HepG2 (cell line): Measurements from ENCODE around the gene NOL4L. TPM values are rescaled to one million over a fixed set of nuclear protein-coding genes. Genes with fewer than 3 reads are reported as not detected.

ENCODE experiments used
- DMAP1 ChIP-seq: IDR thresholded peaks from 2 replicates; pipeline ENCODE4 v1.6.1; 2016
- ELF4 ChIP-seq: sonication (generic); formaldehyde crosslinking; IDR thresholded peaks from 2 replicates; pipeline ENCODE4 v1.5.0; 2020; ENCODE audit warnings: missing genetic modification reagents, mild to moderate bottlenecking, moderate library complexity, borderline replicate concordance
- GATAD2A ChIP-seq: IDR thresholded peaks from 2 replicates; pipeline ENCODE4 v1.6.1; 2016
- HNRNPLL ChIP-seq: fragments of 200-400 bp; formaldehyde crosslinking; IDR thresholded peaks from 2 replicates; pipeline ENCODE4 v1.6.1; 2017; ENCODE audit warnings: mild to moderate bottlenecking, low read depth, low read length; ENCODE audit not compliant: poor library complexity, severe bottlenecking
- KAT8 ChIP-seq: IDR thresholded peaks from 2 replicates; pipeline ENCODE4 v1.6.1; 2016; ENCODE audit warnings: missing genetic modification reagents, missing compliant biosample characterization
- KLF16 ChIP-seq, 2 experiments: sonication (generic) in 1 of 2; formaldehyde crosslinking in 1 of 2; IDR thresholded peaks; 2 replicates each; pipeline versions ENCODE4 v1.6.1 to v1.8.0; 2016 to 2023; ENCODE audit warnings: missing genetic modification reagents in 2 of 2, missing compliant biosample characterization in 1 of 2
- MYC ChIP-seq: sonication (generic); formaldehyde crosslinking; IDR thresholded peaks from 2 replicates; pipeline ENCODE4 v1.9.0; 2021; ENCODE audit warnings: missing genetic modification reagents, borderline replicate concordance
- NFRKB ChIP-seq: fragments of 450-650 bp; IDR thresholded peaks from 2 replicates; pipeline ENCODE4 v1.6.1; 2017
- SIX1 ChIP-seq: sonication (generic); formaldehyde crosslinking; IDR thresholded peaks from 2 replicates; pipeline ENCODE4 v1.4.0; 2020; ENCODE audit warnings: missing genetic modification reagents, borderline replicate concordance
- SOX6 ChIP-seq, 2 experiments: fragments of 450-650 bp in 1 of 2; sonication (generic) in 1 of 2; formaldehyde crosslinking in 1 of 2; IDR thresholded peaks; 2 replicates each; pipeline versions ENCODE4 v1.4.0 to v1.6.1; 2017 to 2020; ENCODE audit warnings: antibody characterized with exemption in 1 of 2, mild to moderate bottlenecking in 1 of 2, missing genetic modification reagents in 1 of 2
- SPEN ChIP-seq: sonication (generic); formaldehyde crosslinking; IDR thresholded peaks from 2 replicates; pipeline ENCODE4 v1.5.1; 2020; ENCODE audit warnings: low read depth, mild to moderate bottlenecking, missing genetic modification reagents
- STAG1 ChIP-seq: sonication (generic); formaldehyde crosslinking; IDR thresholded peaks from 2 replicates; pipeline ENCODE4 v1.4.0; 2020; ENCODE audit warnings: missing genetic modification reagents
- TBX2 ChIP-seq: sonication (generic); formaldehyde crosslinking; IDR thresholded peaks from 2 replicates; pipeline ENCODE4 v1.5.0; 2020; ENCODE audit warnings: missing genetic modification reagents, mild to moderate bottlenecking, borderline replicate concordance
- TRIM24 ChIP-seq: sonication (generic); formaldehyde crosslinking; IDR thresholded peaks from 2 replicates; pipeline ENCODE4 v1.8.0; 2022; ENCODE audit warnings: mild to moderate bottlenecking, missing genetic modification reagents
- ZNF274 ChIP-seq: sonication (generic); formaldehyde crosslinking; IDR thresholded peaks from 2 replicates; pipeline ENCODE4 v1.5.1; 2020; ENCODE audit warnings: mild to moderate bottlenecking, missing genetic modification reagents
- ZNF816 ChIP-seq: sonication (generic); formaldehyde crosslinking; IDR thresholded peaks from 2 replicates; pipeline ENCODE4 v1.8.0; 2022; ENCODE audit warnings: missing genetic modification reagents, mild to moderate bottlenecking, borderline replicate concordance
- ZSCAN12 ChIP-seq: sonication (generic); formaldehyde crosslinking; IDR thresholded peaks from 2 replicates; pipeline ENCODE4 v1.9.0; 2021; ENCODE audit warnings: mild to moderate bottlenecking, missing genetic modification reagents
- polyA plus RNA-seq, 8 experiments: library from polyadenylated mRNA; depleted of rRNA in 3 of 8; stranded (reverse) in 7 of 8; unstranded in 1 of 8; fragments of >200 nt; fragmentation: Illumina TruSeq in 4 of 8; extraction: Trizol in 4 of 8; gene quantifications; 2 replicates each; pipeline versions ENCODE4 v1.2.1 to v1.2.3, GENCODE V29; 2011 to 2016; ENCODE audit warnings: low read depth in 4 of 8, missing spikeins in 1 of 8, mixed read lengths in 1 of 8; ENCODE audit not compliant: insufficient read depth in 1 of 8
- total RNA-seq, 5 experiments: library from RNA; depleted of rRNA; stranded (reverse); fragments of >200 nt; fragmentation: Illumina TruSeq; extraction: Trizol; gene quantifications; 2 replicates each; pipeline ENCODE4 v1.2.3, GENCODE V29; 2016; ENCODE audit warnings: low read depth in 1 of 5
- TF ChIP-seq, protein P1 (sequence below): sonication (generic); formaldehyde crosslinking; IDR thresholded peaks from 2 replicates; pipeline ENCODE4 v1.4.0; 2020; ENCODE audit warnings: mild to moderate bottlenecking, low read depth, missing genetic modification reagents
- TF ChIP-seq, protein P2 (sequence below): sonication (generic); formaldehyde crosslinking; IDR thresholded peaks from 2 replicates; pipeline ENCODE4 v1.5.0; 2020; ENCODE audit warnings: mild to moderate bottlenecking, missing genetic modification reagents, moderate library complexity
- TF ChIP-seq, protein P3 (sequence below): sonication (generic); formaldehyde crosslinking; IDR thresholded peaks from 2 replicates; pipeline ENCODE4 v1.5.1; 2020; ENCODE audit warnings: missing genetic modification reagents, mild to moderate bottlenecking, borderline replicate concordance
- TF ChIP-seq, protein P4 (sequence below): sonication (generic); formaldehyde crosslinking; conservative IDR thresholded peaks from 2 replicates; pipeline ENCODE4 v1.4.0; 2020; ENCODE audit warnings: missing genetic modification reagents
- TF ChIP-seq, protein P5 (sequence below): sonication (generic); formaldehyde crosslinking; IDR thresholded peaks from 2 replicates; pipeline ENCODE4 v1.4.0; 2020; ENCODE audit warnings: mild to moderate bottlenecking, missing genetic modification reagents

NOL4L gene
- total and polyA plus RNA-seq, 2 of the 13 experiments (the other 11 are each of a cell fraction or from before 2014, with no cell fraction given): 16.6 to 35.4 TPM

DNA sequence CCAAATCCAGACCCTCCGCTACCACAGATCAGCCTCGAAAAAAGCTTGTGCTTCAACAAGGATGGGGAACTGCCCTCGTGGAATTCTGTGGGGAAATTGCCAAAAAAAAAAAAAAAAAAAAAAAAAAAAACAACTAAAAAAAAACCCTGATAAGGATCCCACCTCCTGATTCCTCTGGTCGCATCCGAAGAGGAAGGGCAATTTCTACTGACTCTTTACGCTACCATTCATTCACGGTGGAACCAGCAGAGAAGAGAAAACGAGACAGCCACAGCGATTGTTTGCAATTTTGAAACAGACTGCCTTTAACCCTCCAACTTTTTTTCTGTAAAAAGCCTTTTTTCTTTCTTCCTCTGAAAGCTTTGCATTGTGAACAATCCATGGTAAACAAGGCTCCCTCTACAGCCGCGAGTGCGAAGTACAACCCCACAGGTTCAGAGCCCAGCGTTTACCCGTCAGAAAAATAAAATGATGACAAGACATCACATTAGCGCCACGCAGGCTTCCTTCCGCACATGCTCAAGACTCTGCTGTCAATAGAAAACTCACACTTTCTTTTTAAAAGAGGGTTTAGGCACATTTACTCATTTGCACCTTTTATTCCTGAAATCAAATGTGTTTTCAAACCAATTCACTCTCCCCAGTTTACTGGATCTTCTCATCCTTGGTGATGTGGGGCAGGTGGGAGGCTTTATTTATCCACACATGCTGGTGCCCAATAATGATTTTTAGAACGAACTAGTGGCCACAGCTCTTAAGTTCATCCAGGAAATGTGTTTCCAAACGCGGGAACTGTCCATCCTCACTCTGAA lies 100.0 kb downstream of the NOL4L start (continued):
- peak; percentile 34 for TF ChIP-seq TBX2 (CRISPR knock-in tag)
- TF ChIP-seq KAT8: peak; percentile 69; the same call in 1 of the 2 replicates
- no peak for TF ChIP-seq SPEN
- TF ChIP-seq, protein P1, sequence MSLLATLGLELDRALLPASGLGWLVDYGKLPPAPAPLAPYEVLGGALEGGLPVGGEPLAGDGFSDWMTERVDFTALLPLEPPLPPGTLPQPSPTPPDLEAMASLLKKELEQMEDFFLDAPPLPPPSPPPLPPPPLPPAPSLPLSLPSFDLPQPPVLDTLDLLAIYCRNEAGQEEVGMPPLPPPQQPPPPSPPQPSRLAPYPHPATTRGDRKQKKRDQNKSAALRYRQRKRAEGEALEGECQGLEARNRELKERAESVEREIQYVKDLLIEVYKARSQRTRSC (CRISPR knock-in tag): no peak
- no peak for TF ChIP-seq ZNF274 (CRISPR knock-in tag)
- no peak for TF ChIP-seq ZSCAN12 (CRISPR knock-in tag)
- TF ChIP-seq STAG1 (CRISPR knock-in tag): peak; percentile 83
- TF ChIP-seq DMAP1: peak; percentile 34; the same call in 1 of the 2 replicates
- TF ChIP-seq NFRKB: no peak
- TF ChIP-seq SOX6 (IDR thresholded peaks at IDR 0.05): no peak
- peak; percentile 52; the same call in 1 of the 2 replicates for TF ChIP-seq SOX6 (CRISPR knock-in tag; IDR thresholded peaks at IDR 0.05)
- TF ChIP-seq, protein P2, sequence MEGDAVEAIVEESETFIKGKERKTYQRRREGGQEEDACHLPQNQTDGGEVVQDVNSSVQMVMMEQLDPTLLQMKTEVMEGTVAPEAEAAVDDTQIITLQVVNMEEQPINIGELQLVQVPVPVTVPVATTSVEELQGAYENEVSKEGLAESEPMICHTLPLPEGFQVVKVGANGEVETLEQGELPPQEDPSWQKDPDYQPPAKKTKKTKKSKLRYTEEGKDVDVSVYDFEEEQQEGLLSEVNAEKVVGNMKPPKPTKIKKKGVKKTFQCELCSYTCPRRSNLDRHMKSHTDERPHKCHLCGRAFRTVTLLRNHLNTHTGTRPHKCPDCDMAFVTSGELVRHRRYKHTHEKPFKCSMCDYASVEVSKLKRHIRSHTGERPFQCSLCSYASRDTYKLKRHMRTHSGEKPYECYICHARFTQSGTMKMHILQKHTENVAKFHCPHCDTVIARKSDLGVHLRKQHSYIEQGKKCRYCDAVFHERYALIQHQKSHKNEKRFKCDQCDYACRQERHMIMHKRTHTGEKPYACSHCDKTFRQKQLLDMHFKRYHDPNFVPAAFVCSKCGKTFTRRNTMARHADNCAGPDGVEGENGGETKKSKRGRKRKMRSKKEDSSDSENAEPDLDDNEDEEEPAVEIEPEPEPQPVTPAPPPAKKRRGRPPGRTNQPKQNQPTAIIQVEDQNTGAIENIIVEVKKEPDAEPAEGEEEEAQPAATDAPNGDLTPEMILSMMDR: peak; percentile 87
- TF ChIP-seq, protein P3, sequence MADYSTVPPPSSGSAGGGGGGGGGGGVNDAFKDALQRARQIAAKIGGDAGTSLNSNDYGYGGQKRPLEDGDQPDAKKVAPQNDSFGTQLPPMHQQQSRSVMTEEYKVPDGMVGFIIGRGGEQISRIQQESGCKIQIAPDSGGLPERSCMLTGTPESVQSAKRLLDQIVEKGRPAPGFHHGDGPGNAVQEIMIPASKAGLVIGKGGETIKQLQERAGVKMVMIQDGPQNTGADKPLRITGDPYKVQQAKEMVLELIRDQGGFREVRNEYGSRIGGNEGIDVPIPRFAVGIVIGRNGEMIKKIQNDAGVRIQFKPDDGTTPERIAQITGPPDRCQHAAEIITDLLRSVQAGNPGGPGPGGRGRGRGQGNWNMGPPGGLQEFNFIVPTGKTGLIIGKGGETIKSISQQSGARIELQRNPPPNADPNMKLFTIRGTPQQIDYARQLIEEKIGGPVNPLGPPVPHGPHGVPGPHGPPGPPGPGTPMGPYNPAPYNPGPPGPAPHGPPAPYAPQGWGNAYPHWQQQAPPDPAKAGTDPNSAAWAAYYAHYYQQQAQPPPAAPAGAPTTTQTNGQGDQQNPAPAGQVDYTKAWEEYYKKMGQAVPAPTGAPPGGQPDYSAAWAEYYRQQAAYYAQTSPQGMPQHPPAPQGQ (CRISPR knock-in tag): no peak
- 0 out of 2 replicates have a peak, but pooled peaks have one; percentile 42 for TF ChIP-seq ZNF816 (CRISPR knock-in tag)
- 0 out of 2 replicates have a peak, but pooled peaks have one; percentile 21 for TF ChIP-seq ELF4 (CRISPR knock-in tag)
- no peak for TF ChIP-seq SIX1 (CRISPR knock-in tag)
- peak; percentile 72 for TF ChIP-seq GATAD2A (CRISPR knock-in tag)
- TF ChIP-seq, protein P4, sequence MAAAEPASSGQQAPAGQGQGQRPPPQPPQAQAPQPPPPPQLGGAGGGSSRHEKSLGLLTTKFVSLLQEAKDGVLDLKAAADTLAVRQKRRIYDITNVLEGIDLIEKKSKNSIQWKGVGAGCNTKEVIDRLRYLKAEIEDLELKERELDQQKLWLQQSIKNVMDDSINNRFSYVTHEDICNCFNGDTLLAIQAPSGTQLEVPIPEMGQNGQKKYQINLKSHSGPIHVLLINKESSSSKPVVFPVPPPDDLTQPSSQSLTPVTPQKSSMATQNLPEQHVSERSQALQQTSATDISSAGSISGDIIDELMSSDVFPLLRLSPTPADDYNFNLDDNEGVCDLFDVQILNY (CRISPR knock-in tag): no peak
- no peak for TF ChIP-seq HNRNPLL
- TF ChIP-seq, protein P5, sequence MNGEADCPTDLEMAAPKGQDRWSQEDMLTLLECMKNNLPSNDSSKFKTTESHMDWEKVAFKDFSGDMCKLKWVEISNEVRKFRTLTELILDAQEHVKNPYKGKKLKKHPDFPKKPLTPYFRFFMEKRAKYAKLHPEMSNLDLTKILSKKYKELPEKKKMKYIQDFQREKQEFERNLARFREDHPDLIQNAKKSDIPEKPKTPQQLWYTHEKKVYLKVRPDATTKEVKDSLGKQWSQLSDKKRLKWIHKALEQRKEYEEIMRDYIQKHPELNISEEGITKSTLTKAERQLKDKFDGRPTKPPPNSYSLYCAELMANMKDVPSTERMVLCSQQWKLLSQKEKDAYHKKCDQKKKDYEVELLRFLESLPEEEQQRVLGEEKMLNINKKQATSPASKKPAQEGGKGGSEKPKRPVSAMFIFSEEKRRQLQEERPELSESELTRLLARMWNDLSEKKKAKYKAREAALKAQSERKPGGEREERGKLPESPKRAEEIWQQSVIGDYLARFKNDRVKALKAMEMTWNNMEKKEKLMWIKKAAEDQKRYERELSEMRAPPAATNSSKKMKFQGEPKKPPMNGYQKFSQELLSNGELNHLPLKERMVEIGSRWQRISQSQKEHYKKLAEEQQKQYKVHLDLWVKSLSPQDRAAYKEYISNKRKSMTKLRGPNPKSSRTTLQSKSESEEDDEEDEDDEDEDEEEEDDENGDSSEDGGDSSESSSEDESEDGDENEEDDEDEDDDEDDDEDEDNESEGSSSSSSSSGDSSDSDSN (CRISPR knock-in tag): no peak; the same call in 1 of the 2 replicates
- no peak for TF ChIP-seq MYC
- no peak for TF ChIP-seq TRIM24 (CRISPR knock-in tag)
- TF ChIP-seq KLF16 (CRISPR knock-in tag; IDR thresholded peaks at IDR 0.05): peak in 1 of 2 experiments; percentile 25; a peak in 1 of 4 replicates
